HFF-Myc (cell line): ENCODE measurements around the gene SNW1.

Experiments used
- DNase-seq: peaks from one replicate; pipeline ENCODE4 v3.0.0-alpha.2; 2011; ENCODE audit warnings: low read depth; ENCODE audit errors: extremely low read depth
- H3K4me3 ChIP-seq: replicated peaks from 2 replicates; pipeline ENCODE4 v1.5.1; 2011; ENCODE audit warnings: low read depth, mild to moderate bottlenecking, control low read depth, low read length
- TF ChIP-seq, protein P1 (sequence below): IDR thresholded peaks from 2 replicates; pipeline ENCODE4 v1.5.1; 2012; ENCODE audit warnings: mild to moderate bottlenecking, low read depth, low read length, control low read depth; ENCODE audit errors: missing control alignments

Gene SNW1

DNA sequence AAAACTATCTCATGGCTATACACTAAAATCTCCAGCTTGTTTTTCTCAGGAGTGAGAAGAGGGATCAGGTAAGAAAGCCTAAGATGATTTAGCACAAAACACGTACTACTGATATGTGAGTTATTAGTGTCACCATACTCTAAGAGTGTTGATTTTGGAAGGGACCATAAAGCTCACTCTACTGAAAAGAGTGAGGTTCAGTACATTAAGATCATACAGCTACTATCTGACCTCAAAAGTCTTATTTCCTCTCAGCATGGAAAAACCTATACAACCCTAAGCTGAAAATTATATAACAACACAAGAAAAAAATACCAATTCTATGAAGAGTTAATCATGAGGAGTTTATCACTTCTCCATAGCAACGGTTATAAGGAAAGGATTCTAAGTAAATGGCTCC lies 19.5 kb downstream of the SNW1 start:
- TF ChIP-seq, protein P1, sequence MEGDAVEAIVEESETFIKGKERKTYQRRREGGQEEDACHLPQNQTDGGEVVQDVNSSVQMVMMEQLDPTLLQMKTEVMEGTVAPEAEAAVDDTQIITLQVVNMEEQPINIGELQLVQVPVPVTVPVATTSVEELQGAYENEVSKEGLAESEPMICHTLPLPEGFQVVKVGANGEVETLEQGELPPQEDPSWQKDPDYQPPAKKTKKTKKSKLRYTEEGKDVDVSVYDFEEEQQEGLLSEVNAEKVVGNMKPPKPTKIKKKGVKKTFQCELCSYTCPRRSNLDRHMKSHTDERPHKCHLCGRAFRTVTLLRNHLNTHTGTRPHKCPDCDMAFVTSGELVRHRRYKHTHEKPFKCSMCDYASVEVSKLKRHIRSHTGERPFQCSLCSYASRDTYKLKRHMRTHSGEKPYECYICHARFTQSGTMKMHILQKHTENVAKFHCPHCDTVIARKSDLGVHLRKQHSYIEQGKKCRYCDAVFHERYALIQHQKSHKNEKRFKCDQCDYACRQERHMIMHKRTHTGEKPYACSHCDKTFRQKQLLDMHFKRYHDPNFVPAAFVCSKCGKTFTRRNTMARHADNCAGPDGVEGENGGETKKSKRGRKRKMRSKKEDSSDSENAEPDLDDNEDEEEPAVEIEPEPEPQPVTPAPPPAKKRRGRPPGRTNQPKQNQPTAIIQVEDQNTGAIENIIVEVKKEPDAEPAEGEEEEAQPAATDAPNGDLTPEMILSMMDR: no peak
- H3K4me3 ChIP-seq: no peak overlapping the region
- DNase-seq: no peak

DNA sequence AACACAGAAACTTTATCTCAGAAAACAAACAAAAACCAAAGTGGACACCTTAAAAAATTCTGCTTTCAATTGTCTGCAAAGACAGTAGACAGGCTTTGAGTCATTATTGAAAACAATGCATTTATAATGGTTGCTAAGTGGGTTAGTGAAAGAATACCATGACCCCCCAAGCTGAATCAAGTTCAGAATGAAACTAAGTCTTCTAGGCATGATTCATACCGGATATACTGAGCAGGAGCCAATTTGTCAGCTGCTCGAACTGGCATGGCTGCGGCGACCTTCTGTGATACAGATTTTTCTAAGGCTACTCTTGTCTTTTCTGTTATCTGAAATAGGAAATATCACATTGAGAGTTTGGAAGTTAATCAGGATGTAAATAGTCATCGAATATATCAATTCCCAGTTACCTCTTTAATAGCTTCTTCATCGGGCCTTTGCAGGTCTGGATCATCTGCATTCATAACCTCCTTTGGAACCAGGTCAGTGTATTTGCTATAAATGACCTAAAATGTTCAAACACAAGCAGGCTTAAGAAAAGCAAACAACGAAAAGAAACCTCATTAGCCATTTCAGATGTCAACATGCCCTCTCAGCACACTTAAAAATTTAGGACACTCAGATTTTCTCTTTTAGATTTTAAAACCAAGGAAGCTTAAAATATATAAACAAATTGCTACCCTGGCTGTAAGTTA lies 22.3 kb downstream of the SNW1 start:
- TF ChIP-seq, protein P1: no peak
- no peak for DNase-seq
- no peak overlapping the region for H3K4me3 ChIP-seq

DNA sequence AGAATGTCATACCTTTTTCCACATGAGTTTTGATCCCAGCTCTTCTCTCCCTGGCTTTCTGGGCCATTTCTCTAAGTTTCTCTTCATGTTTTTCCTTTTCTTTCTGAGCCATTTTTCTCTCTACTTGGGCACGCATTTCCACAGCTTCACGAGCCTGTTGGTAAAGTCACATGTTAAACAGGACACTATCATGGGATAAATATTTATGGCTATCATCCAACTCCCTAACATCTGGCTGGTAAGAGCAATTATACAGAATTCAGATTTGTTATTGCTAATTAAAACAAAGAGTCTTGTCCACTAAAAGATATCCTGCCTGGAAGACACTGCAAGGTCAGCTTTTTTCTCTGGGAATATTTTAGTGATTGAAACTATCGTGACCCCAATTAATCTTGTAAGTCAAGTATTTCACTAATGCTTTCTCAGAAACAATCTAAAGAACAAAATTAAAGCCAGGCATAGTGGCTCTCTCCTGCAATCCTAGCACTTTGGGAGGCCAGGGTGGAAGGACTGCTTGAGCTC lies 29.9 kb downstream of the SNW1 start:
- peak; percentile 19 for DNase-seq
- TF ChIP-seq, protein P1: no peak

DNA sequence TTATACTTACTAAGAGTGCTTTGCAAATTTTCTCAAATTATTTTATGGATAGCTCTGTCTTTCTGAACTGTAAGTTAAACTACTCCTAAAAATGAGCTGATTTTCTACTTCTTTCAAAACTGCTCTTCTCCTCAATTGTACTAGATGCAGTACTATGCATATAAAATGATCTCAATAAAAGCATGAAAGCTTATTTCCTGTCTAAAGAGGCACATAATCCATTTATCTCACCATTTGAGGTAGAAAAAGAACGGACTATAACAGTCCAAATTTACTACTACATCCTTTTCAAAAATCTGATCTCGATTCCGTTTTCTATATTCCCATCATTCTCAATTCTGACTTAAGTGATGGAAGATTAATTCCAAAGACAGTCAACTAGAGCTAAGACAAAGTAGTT lies 38.7 kb downstream of the SNW1 start:
- no peak overlapping the region for H3K4me3 ChIP-seq
- TF ChIP-seq, protein P1: no peak
- DNase-seq: no peak

More for the DNA sequence above, 29.9 kb downstream of the SNW1 start:
- H3K4me3 ChIP-seq: no peak overlapping the region

DNA sequence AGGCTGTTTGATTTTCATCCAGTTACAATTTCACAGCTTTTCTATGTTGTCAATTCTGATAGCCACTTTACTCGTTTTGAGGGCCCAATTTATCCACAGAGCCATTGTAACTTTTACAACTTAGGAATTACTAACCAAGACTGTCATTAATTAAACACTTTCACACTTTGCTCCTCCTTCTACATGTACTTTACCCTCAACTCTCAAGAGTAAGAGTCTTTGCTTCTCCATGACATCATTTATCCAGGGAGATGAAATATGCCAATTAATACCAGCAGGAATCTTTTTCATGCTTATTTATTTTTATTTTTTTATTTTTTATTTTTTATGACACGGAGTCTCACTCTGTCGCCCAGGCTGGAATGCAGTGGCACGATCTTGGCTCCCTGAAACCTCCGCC lies 39.5 kb downstream of the SNW1 start:
- TF ChIP-seq, protein P1: no peak

DNA sequence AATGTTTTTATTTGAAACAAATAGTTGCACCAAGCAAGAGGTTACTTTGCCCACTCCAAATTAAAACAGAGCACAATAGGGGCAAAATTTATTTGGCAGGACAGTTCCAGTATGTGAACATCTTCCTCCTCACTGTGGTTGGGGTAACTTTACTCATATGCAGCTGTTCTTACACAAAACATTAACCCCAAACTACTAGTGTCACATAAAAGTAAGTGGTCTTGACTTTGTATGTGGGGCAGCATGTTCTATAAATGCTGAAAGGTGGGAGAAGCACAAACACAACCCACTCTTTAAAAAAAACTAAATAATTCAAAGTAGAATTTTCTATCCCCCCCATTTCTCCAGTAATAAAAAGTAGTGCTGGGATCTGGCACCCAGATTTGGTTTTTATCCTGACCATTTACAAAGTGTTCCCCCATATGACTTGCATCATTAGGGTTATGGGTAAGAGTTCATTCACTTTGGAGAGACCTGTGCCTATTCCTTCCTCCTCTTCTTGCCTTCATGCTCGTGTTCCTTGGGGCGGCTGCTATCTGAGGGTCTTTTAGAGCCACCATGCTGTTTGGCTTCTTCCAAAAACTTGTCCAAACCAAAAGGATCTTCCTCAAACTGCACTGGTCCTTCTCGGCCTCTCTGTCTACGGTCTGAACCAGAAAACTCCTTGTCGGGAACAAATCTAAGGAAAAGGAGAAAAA lies 43.2 kb downstream of the SNW1 start:
- no peak for DNase-seq
- no peak overlapping the region for H3K4me3 ChIP-seq
- TF ChIP-seq, protein P1: no peak

More for the DNA sequence above, 39.5 kb downstream of the SNW1 start:
- no peak overlapping the region for H3K4me3 ChIP-seq
- DNase-seq: no peak

DNA sequence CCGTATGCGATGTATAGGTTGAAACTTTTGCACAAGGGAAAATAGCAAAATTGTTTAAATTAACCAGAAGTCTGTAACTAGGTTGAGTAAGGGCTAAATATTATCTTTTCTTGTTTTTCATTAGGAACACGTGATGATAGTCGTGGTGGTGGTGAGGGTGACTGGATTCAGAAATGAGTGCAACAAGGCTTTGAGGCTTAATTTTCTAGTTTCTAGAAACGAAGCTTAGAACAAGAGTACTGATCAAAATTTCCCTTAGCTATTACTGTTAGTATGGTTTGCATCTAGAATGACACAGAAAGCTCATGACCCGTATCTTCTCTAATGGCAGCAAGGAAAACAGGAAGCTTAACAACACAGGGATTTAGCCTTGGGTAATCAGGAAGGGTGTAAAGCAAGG lies 46.0 kb downstream of the SNW1 start:
- DNase-seq: no peak
- TF ChIP-seq, protein P1: no peak
- H3K4me3 ChIP-seq: no peak overlapping the region
